Epithelial cell of esophagus (primary cell): ENCODE measurements around the gene MEMO1.
"Not testable (repeated sequence)": the region's sequence is repeated elsewhere in the genome, so short reads cannot be mapped to it uniquely, and the experiment has no call there.

Experiments
- DNase-seq: peaks from one replicate; pipeline ENCODE4 v3.0.0; 2010; ENCODE audit warnings: low read depth
- H3K4me3 ChIP-seq: 2 replicates; pipeline ENCODE4 v1.5.1; 2011; ENCODE audit warnings: mild to moderate bottlenecking, low read length, control low read depth
- CTCF ChIP-seq: IDR thresholded peaks from 2 replicates; pipeline ENCODE4 v1.5.1; 2011; ENCODE audit warnings: low read depth, mild to moderate bottlenecking, low read length, control low read depth, inconsistent platforms; ENCODE audit not compliant: insufficient read depth; ENCODE audit errors: missing control alignments

Gene MEMO1

GRCh38 chr2:31853521-31853920 lies 157.3 kb downstream of the MEMO1 start:
- DNase-seq, result no peak
- no peak overlapping the region for H3K4me3 ChIP-seq
- no peak for TF ChIP-seq CTCF

GRCh38 chr2:31842150-31842549 lies 168.7 kb downstream of the MEMO1 start:
- not testable (repeated sequence) for H3K4me3 ChIP-seq, DNase-seq

DNA sequence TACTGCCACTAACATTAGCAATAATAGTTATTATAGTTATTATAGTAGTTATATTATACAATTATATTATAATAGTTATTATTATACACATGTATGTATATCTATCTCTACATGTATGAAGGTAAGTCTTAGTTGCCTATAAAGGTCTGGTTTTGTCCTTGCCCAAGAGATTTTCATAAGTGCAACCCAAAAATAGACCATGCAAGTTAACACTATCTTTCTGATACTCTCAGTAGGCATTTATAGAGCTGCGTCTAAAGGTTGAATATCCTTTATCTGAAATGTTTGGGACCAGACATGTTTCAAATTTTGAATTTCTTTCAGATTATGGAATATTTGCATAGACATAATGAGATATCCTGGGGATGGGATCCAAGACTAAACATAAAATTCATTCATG lies 175.4 kb downstream of the MEMO1 start:
- H3K4me3 ChIP-seq, result no peak overlapping the region
- no peak for DNase-seq
- no peak for TF ChIP-seq CTCF

- no peak overlapping the region for H3K4me3 ChIP-seq
- DNase-seq, result no peak
- no peak for TF ChIP-seq CTCF
Observed at GRCh38 chr2:31832363-31832762, 178.4 kb downstream of the MEMO1 start.

GRCh38 chr2:31831585-31831984 lies 179.2 kb downstream of the MEMO1 start:
- no peak for TF ChIP-seq CTCF
- DNase-seq, result peak; percentile 62
- no peak overlapping the region for H3K4me3 ChIP-seq

GRCh38 chr2:31828891-31829290 lies 181.9 kb downstream of the MEMO1 start:
- no peak overlapping the region for H3K4me3 ChIP-seq
- no peak for TF ChIP-seq CTCF
- peak; percentile 48 for DNase-seq

GRCh38 chr2:31823558-31823957 lies 187.2 kb downstream of the MEMO1 start:
- no peak for TF ChIP-seq CTCF
- no peak for DNase-seq
- no peak overlapping the region for H3K4me3 ChIP-seq

- no peak for DNase-seq
- H3K4me3 ChIP-seq, result no peak overlapping the region
- no peak for TF ChIP-seq CTCF
Observed at GRCh38 chr2:31822587-31822986, 188.2 kb downstream of the MEMO1 start.
